CD4-positive, alpha-beta T cell treated with Interleukin-4 for 4 hours (primary cell): Measurements from ENCODE around the gene MPDU1.

Source experiments
- DNase-seq: peaks from one replicate; pipeline ENCODE4 v3.0.0-alpha.2; 2020

Gene MPDU1

DNA sequence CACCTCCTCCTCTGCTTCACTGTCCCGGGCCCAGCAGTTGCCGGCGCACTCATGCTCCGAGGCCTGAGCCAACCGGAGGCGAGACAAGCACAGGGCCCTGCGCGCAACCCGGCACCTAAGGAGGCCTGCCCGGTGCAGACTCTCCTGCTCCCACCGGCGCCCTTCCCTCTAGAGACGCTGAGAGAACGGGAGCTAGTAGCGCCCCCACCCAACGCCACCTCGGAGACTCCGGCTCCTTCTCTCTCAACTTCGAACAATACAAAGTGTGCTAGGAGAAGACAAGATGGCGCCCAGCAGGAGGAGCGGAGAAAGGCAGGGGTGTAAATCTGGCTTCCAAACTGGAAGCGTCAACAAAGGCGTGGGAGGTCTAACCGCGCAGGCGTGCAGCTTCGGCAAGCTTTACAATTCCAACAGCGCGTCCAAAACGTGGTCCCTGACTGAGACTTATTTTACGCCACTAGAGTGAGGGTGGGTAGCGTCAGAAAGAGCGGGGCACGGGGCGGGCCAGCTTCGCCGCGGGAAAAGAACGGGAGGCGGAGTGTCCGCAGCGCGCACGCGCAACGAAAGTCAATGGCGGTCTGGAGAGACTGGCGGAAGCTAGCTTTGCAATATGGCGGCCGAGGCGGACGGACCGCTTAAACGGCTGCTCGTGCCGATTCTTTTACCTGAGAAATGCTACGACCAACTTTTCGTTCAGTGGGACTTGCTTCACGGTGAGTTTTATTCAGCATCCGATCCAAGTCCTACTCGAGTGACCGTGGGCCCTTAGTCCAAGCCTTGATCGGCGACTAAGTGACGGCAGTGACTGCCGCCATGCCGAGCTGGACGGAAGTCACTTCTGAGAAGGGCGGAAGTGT, at the start of gene MPDU1:
MPDU1 (plus strand) TSS at position 600 of the 857 bp plus-strand sequence; CDS start at position 611, 11 bp downstream.
- DNase-seq: peak; percentile 96

DNA sequence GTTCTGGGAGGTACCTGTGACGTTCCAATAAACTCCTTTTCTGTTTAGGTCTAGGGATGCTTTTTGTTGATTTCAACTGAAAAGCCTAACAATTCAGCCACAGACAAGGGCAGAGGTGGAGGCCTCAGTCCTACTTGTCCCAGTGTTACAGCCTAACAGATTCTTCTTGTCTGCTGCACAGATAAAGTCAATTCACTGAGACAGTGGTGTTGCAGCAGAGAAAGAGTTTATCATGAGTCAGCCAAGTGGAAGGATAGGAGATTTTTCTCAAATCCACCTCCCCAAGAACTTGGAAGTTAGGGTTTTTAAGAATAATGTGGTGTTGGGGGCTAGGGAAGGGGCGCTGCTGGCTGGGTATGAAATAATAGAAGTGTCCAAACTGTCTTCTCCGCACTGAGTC, 45.6 kb upstream of the MPDU1 start:
- DNase-seq: no peak

DNA sequence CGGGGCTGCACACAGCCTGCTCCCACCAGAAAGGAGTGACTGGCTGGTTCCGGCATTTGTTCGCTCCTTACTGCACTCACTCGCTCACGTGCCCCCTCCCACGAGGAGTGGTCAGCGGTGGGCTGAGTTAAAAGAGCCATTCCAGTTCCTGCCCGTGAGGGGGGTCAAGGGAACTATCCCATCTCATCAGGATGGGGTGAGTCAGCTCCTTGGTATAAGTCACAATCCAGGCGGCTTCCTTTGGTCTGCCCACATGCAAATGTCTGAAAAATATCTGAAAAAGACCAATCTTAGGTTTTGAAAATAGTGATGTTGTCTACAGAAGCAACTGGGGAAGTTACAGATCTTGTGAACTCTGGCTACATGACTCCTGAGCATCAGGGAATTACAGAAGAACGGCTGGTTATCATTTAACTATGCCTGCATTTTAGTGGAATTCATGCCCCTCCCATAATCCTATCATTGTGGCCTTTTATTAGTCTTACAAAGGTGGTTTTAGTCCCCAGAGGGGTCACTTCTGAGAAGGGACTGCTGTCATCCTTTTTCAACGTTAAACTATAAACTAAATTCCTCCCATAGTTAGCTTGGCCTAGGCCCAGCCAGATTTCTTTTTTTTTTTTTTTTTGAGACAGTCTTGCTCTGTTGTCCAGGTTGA, 44.6 kb upstream of the MPDU1 start:
- DNase-seq: no peak

DNA sequence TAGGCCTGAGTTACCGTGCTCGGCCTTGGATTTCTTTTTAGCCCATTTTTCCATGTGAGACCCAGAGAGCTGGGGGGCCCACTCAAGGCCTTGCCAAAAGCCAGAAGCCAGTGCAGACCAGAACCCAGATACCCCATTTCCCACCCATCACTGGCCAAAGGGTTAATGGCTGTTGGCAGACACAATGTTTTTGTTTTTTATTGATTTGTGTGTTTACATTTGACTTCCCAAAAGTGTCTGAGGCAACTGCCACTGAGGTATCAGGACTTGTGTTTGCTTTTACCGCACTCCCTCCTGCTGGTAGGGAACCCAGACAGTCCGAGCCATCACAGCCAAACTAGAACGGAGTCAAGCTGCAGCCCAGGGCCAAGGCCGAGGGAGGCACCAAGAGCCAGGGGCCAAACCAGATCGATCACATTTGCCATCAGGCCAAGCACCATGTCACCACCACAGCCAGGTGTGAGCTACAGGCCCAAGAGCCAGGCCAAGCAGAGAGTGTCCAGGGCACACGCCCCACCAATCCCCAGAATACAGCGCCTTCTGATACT, 42.5 kb upstream of the MPDU1 start:
- no peak for DNase-seq

DNA sequence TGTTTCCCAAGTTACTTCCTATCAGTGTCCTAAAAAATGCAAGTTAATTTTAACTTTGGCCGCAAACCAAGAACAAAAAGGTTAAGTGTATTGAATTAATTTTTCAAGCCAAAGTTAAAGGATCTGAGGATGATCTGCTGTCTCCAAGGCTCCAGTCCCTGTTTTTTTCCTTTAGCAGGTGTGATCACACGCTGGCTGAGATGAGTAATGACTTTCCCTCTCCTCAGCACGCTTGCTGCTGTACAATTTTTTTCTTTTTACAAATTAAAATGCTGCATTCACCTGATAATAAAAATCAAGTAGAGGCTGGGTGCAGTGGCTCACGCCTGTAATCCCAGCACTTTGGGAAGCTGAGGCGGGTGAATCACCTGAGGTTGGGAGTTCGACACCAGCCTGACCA, 38.7 kb upstream of the MPDU1 start:
- DNase-seq: no peak

DNA sequence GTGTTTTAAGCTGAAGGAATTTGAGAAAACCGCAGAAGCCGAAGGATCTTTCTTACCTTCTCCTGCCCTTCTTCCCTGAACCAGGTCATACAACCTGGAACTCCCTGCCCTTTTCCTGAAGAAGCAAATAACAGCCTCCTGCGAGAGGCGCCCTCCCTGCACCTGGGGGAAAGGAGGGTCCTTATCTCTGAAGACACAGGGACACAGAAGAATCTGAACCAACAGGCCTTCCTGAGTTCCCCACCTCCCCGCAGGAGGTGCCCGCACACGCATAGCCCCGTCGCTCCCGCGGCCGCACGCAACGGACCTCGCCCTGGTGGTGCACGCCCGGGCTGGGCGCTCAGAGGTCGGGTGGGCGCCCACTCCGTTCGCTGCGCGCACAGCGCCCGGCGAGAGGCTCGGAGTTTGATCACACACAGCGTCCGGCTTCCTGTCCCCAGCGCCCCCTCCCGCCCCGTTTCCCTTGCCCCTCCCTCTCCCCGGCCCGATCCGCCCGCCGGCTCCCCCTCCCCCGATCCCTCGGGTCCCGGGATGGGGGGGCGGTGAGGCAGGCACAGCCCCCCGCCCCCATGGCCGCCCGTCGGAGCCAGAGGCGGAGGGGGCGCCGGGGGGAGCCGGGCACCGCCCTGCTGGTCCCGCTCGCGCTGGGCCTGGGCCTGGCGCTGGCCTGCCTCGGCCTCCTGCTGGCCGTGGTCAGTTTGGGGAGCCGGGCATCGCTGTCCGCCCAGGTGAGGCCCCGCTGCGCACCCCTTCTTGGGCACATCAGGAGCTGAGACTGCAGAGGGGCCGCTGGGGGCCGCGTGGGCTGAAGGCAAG, 34.9 kb upstream of the MPDU1 start, which contains the start of gene TNFSF12:
TNFSF12 (plus strand) TSS at position 474 of the 816 bp plus-strand sequence; CDS start at position 570, 96 bp downstream.
- DNase-seq: peak; percentile 48

DNA sequence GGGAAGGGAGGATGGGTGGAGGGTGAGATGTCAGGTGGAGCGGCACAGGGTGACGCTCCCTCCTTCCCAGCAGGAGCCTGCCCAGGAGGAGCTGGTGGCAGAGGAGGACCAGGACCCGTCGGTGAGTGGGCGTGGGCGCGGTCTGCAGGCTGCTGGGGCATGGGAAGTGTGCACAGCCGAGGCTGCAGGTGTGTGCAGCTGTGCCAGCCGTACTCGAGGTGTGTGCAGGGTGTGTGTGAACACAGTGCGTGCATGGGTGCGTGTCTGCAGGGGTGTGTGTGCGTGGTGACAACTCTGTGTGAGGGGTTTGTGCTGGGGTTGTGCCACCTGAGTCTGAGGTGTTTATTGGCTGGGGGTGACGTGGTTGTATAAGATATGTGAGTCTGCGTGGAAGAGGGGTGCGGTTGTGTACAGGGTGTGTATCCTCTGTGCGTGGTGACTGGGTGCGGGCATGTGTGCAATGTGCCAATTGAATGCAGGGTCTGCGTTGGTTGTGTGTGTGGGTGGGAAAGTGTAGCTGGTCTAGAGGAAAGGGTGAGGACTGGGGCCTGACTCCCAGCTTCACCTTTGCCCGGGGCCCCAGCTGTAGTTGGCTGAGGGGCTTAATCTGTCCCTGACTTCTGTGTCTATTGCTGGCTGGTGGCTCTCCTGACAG, 34.1 kb upstream of the MPDU1 start:
- DNase-seq: peak; percentile 71

DNA sequence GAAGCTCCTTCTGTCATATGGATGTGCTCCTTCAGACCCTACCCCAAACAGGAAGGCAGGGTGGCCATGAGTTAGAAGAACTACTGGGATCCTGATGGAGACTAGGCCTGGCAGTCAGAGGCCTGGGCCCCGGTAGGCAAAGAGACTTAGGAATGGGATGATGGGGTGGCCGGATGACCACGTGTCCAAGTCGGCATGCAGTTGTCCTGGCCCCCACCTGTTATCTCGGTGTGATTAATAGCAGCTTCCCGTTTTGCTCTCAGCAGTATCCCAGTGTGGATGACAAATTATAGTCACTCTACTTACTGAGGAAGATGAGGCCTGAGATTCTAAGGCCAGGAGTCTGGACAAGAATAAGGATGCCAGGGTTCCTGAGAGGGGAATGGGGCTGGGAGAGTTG, 33.3 kb upstream of the MPDU1 start:
- no peak for DNase-seq

DNA sequence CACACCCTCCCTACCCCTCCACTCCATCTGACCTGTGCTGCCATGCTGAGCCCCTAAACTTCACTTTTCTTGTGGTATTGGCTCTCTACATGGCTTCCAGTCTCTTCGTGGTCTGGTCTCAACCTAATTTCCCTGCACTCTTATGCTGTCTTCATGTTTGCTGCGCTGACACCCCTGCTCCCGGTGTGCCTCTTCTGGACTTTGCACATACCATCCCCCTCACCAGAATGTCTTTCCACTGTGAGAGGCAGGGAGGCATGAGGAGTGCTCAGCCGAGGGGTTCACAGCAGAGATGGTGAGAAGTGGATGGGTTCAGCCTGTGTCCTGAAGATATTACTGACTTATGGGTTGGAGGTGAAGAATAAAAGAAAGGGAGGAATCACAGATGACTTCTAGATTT, 32.3 kb upstream of the MPDU1 start:
- no peak for DNase-seq

DNA sequence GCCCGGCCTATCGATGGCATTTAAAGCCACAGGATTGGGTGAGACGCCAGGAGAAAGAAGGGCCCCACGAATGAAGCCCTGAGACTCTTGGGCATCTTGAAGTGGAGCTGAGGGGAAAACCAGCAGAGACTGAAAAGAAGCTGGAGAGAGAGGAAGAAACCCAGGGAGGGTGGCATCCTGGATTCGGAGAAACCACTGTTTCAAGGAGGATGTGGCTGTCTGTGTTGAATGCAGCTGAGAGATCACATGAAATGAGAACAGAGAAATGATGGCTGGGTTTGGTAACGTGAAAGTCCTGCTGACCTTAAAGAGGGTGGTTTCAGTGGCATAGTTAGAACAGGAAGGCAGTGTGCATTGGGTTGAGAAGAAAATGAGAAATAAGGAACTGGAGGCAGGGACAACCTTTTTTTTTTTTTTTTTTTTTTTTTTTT, 31.0 kb upstream of the MPDU1 start:
- DNase-seq: peak; percentile 51

DNA sequence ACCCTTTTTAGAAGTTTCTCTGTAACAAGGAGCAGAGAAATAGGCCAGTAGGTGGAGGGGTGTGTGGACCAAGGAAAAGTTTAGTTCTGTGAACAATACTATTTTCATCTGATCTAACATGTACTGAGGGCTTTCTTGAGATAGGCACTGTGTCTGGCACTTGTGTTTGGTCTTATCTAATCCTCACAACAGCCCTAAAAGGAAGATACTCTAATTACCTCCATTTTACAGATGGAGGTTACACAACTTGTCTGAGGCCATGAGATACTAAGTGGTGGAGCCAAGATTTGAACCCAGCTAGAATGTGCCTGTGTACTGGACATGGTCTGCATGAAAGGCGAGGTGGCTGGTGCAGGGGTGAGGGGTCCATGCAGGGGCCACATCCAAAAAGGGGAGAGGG, 30.3 kb upstream of the MPDU1 start:
- no peak for DNase-seq

DNA sequence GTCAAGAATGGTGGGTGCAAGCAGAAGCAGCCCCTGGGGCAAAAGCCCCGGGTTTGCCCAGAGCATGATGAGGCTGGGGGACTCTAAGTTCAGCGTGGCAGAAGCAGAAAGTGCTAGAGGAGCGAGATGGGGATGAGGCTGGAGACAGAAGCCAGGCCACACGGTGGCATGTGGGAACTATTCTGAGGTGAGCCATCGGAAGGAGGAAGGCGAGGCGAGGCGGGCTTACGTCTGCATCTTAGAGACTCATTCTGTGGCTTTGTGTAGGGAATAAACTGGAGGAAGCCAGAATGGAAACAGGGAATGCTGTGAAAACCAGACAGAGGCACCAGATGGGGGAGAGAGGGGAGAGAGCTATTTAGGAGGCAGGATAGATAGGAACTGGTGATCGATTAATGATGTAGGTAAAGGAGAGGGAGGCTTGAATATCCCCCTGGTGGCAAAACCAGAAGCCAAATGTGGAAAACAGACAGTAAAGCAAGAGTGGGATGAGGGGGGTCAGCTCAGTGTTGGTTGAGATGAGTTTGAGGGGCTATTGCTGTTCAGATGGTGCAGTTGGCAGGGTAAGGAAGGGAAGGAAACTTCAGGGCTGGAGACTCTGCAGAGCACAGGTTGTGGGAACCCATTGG, 28.2 kb upstream of the MPDU1 start:
- no peak for DNase-seq

DNA sequence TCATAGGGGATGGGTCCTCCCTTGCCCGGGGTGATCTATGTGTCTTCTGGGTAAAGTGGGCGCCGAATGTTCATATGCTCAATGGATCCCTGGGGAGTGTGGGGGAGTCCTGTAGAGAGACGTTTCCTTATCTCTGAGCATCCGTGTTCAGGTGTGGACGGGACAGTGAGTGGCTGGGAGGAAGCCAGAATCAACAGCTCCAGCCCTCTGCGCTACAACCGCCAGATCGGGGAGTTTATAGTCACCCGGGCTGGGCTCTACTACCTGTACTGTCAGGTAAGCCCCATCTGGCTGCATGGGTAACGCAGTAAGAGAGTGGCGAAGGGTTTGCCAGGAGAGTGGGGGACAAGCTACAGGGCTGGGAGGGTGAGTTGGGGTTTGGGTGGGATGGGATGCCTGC, 27.0 kb upstream of the MPDU1 start:
- no peak for DNase-seq

DNA sequence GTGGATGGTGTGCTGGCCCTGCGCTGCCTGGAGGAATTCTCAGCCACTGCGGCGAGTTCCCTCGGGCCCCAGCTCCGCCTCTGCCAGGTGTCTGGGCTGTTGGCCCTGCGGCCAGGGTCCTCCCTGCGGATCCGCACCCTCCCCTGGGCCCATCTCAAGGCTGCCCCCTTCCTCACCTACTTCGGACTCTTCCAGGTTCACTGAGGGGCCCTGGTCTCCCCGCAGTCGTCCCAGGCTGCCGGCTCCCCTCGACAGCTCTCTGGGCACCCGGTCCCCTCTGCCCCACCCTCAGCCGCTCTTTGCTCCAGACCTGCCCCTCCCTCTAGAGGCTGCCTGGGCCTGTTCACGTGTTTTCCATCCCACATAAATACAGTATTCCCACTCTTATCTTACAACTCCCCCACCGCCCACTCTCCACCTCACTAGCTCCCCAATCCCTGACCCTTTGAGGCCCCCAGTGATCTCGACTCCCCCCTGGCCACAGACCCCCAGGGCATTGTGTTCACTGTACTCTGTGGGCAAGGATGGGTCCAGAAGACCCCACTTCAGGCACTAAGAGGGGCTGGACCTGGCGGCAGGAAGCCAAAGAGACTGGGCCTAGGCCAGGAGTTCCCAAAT, 26.4 kb upstream of the MPDU1 start:
- no peak for DNase-seq

DNA sequence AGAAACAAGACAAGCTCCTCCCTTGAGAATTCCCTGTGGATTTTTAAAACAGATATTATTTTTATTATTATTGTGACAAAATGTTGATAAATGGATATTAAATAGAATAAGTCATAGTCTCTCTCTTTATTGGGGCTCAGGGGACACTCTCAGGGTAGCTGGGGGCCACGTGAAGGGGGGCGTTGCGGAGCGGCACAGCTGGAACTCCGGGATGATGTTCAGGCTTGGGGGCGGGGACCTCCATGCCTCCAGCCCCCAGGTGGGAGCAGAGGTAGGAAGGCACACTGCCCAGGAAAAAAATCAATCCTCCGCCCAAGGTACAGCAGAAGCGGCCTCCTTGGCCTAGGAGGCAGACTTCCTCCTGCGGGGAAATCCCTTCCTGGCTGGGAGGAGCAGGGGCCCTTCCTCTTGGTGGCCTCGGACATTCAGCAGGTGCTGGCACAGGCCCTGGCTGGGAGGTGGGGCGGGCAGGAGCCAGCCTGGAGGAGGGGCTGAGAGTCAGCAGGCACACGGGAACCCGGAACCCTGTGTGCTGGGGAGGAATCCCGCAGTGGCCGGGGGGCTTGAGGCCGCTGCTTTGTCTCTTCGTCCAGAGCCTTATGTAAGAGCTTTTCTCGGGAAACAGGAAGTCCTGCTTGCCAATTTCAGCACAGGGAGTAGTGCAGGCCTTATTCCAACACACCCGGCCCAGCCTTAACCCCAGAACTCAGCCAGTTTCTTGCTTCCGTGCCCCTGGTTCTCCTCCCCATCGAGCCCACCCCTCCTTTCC, 25.7 kb upstream of the MPDU1 start:
- DNase-seq: no peak

DNA sequence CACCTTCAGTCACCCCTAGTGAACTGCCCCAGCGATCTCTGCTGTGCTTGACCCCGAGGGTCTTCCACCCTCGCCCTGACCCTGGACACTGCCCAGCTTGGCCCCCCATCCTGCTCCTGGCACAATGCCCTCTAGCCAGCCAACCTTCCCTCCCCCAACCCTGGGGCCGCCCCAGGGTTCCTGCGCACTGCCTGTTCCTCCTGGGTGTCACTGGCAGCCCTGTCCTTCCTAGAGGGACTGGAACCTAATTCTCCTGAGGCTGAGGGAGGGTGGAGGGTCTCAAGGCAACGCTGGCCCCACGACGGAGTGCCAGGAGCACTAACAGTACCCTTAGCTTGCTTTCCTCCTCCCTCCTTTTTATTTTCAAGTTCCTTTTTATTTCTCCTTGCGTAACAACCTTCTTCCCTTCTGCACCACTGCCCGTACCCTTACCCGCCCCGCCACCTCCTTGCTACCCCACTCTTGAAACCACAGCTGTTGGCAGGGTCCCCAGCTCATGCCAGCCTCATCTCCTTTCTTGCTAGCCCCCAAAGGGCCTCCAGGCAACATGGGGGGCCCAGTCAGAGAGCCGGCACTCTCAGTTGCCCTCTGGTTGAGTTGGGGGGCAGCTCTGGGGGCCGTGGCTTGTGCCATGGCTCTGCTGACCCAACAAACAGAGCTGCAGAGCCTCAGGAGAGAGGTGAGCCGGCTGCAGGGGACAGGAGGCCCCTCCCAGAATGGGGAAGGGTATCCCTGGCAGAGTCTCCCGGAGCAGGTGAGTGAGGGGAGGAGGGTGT, 24.9 kb upstream of the MPDU1 start, which contains the start of gene TNFSF13:
TNFSF13 (plus strand) TSS at position 207 of the 776 bp plus-strand sequence; CDS start at position 497, 290 bp downstream.
- no peak for DNase-seq

DNA sequence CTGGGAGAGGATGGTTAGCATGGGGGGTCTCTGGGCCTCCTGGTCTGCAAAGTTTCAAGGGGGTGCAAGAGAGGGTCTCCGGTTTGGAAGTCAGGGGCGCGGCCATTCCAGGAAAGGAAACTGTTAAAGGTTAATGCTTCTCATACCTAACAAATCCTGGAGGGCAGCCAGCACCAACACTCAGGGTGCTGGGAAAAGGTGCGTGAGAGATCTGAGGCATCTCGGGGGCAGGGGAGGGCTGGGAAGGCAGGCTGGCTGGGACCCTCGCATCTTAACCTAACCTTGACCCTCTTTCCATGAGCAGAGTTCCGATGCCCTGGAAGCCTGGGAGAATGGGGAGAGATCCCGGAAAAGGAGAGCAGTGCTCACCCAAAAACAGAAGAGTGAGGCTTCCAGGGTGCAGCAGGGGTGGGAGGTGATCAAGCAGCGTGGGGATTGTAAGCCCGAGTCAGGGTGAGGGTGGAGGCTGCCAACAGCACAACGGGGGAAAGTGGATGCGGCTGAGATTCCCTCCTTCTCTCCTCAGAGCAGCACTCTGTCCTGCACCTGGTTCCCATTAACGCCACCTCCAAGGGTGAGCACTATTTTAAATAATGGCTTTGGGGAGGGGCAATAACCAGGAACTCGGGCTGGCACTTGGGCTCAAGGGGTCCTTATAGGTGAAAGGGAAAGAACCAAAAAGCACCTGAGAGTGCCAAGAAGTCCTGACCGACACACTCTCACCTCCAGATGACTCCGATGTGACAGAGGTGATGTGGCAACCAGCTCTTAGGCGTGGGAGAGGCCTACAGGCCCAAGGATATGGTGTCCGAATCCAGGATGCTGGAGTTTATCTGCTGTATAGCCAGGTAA, 24.1 kb upstream of the MPDU1 start:
- no peak for DNase-seq

DNA sequence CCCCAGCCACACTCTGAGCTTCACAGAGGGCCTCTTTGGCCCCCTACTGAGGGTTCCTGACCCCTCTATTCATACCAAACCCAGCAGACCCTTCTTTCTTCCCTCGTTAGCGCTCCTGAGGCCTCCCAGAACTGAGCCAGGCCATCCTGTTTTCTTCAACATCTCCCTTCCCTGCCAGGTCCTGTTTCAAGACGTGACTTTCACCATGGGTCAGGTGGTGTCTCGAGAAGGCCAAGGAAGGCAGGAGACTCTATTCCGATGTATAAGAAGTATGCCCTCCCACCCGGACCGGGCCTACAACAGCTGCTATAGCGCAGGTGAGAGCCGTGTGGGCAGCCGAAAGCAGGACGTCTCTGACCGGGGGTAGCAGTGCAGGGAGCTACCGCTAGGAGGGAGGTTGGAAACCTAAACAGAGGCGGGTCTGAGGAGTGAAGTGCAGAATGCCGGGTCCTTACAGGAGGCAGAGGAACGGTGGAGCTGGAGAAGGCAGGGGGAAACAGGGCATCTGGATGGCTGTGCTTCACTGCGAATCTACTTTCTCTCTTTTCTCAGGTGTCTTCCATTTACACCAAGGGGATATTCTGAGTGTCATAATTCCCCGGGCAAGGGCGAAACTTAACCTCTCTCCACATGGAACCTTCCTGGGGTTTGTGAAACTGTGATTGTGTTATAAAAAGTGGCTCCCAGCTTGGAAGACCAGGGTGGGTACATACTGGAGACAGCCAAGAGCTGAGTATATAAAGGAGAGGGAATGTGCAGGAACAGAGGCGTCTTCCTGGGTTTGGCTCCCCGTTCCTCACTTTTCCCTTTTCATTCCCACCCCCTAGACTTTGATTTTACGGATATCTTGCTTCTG, 23.3 kb upstream of the MPDU1 start:
- DNase-seq: peak; percentile 47
